ENCODE results near the gene PTPRM.

PTPRM gene

GRCh38 chr18:7899078-7899477 lies 332.0 kb downstream of the PTPRM start:
- H3K4me1 Mint-ChIP-seq (ENCODE audit: low read depth) = no peaks in the 10 kb centered on the region
- intact Hi-C loops (cut with micrococcal nuclease) = no loop called here
- H3K27ac Mint-ChIP-seq = no peak overlapping the region
- no peaks in the 10 kb centered on the region for H3K27me3 Mint-ChIP-seq
- no peaks in the 10 kb centered on the region for H3K36me3 Mint-ChIP-seq (ENCODE audit: low read depth)
- no peaks in the 10 kb centered on the region for H3K9me3 Mint-ChIP-seq
- H3K4me3 Mint-ChIP-seq = no peak overlapping the region

DNA sequence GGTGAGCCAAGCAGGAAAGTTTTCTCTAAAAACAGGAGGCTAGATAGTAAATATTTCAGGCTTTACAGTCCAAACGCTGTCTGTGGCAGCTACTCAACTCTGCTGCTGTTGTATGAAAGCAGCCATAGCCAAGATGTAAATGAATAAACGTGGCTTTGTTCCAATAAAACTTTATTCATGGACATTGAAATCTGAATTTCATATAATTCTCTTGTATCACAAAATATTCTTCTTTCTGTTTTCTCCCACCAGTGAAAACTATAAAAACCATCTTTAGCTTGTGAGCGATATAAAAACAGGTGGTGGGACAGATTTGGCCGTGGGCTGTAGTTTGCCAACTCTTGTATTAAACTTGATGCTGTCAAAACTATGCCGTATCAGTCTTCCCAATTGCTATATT lies 333.0 kb downstream of the PTPRM start:
- Mint-ChIP-seq H3K27ac (no peak overlapping the region), H3K9me3 (peaks cover 2% of the 10 kb centered on the region), H3K4me3 (no peak overlapping the region), H3K4me1 (ENCODE audit: low read depth) (no peaks in the 10 kb centered on the region), H3K27me3 (no peaks in the 10 kb centered on the region), H3K36me3 (ENCODE audit: low read depth) (no peaks in the 10 kb centered on the region)
- intact Hi-C loops (cut with micrococcal nuclease) = no loop called here

- Mint-ChIP-seq H3K4me3 (no peak overlapping the region), H3K36me3 (ENCODE audit: low read depth) (no peaks in the 10 kb centered on the region), H3K9me3 (peaks cover 17% of the 10 kb centered on the region), H3K4me1 (ENCODE audit: low read depth) (no peaks in the 10 kb centered on the region), H3K27ac (no peak overlapping the region), H3K27me3 (no peaks in the 10 kb centered on the region)
- intact Hi-C loops (cut with micrococcal nuclease) = no loop called here
These were observed 334.5 kb downstream of the PTPRM start for GRCh38 chr18:7901657-7902056.

- H3K4me3 Mint-ChIP-seq = no peak overlapping the region
- no peaks in the 10 kb centered on the region for H3K4me1 Mint-ChIP-seq (ENCODE audit: low read depth)
- H3K36me3 Mint-ChIP-seq (ENCODE audit: low read depth) = no peaks in the 10 kb centered on the region
- no peaks in the 10 kb centered on the region for H3K27me3 Mint-ChIP-seq
- H3K9me3 Mint-ChIP-seq = peaks cover 17% of the 10 kb centered on the region
- no peak overlapping the region for H3K27ac Mint-ChIP-seq
- intact Hi-C loops (cut with micrococcal nuclease) = no loop called here
These were observed 335.3 kb downstream of the PTPRM start for GRCh38 chr18:7902399-7902839.

- intact Hi-C loops (cut with micrococcal nuclease) = no loop called here
- Mint-ChIP-seq H3K27ac (no peak overlapping the region), H3K4me1 (ENCODE audit: low read depth) (no peaks in the 10 kb centered on the region), H3K36me3 (ENCODE audit: low read depth) (no peaks in the 10 kb centered on the region), H3K9me3 (peaks cover 17% of the 10 kb centered on the region), H3K4me3 (no peak overlapping the region), H3K27me3 (no peaks in the 10 kb centered on the region)
These were observed 337.4 kb downstream of the PTPRM start for GRCh38 chr18:7904529-7904928.

DNA sequence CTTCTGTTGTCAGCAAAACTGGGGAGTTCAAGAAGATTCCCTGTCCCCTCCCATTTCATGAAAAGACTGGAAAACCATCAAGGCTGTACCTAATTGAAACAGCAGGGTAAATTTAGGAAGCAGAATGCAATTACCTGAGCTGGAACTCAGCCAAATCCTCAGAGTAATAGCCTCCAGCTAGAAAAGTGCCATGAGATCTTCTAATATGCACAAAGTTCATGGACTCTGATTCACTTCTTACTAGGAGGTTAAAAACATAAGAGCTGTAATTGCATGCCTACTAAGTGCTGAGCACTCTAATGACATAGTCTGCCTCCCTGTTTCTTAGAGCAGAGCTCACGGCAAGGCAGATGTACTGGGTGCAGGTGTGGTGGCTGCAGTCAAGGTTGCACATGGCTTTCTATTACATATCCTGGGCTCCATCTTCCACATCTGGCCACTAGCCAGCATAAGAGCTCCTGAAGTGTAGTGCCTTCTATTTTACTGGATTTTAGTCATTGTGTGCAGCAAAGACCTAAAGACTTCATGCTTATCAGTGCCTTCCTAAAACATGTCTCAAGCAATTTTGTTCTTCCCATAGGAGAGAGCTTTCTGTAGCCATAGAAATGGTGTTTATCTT lies 341.7 kb downstream of the PTPRM start:
- Mint-ChIP-seq H3K9me3 (peaks cover 17% of the 10 kb centered on the region), H3K4me3 (no peak overlapping the region), H3K4me1 (ENCODE audit: low read depth) (no peaks in the 10 kb centered on the region)

DNA sequence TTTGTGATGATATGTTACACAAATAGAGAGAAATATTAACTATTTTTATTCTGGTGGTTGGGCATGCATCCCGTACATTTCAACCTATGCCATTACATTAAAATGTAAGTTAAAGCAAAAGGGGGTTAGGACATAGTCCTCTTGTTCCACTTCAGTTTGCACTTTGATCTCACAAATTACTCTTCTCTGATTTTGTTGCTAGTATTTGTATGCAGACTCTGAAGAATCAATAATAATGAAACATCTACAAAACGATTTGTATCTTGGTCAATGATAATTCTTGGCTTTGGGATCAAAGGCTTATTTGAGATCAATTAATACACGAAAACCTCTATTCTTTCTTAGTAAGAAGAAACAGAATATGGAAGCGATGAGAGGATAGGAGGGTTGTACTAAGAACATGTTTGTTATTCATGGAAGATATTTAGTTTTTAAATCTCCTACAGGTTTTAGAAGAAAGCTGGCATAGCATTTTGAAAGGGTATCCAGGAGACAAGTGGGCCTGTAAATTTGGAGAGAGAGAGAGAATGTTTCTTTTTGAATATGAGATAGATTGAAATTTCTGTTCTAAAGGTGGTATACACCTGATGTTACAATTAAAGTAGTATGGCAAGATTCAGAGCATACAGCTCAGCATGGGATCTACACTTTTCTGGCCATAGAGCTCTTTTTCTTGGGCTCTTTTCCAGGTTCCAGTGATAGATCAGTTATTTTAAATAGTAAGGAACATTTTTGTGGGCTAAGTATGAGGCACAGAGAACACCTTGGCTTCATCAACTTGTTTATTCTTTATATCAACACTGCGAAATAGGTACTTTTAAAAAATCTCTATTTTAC lies 347.9 kb downstream of the PTPRM start:
- Mint-ChIP-seq H3K9me3 (peaks cover under 1% of the 10 kb centered on the region), H3K27ac (no peak overlapping the region), H3K27me3 (no peaks in the 10 kb centered on the region), H3K4me3 (no peak overlapping the region), H3K36me3 (ENCODE audit: low read depth) (no peaks in the 10 kb centered on the region), H3K4me1 (ENCODE audit: low read depth) (no peaks in the 10 kb centered on the region)
- intact Hi-C loops (cut with micrococcal nuclease) = no loop called here

More for the DNA sequence above, 341.7 kb downstream of the PTPRM start:
- Mint-ChIP-seq H3K27me3 (no peaks in the 10 kb centered on the region), H3K27ac (no peak overlapping the region), H3K36me3 (ENCODE audit: low read depth) (no peaks in the 10 kb centered on the region)
- intact Hi-C loops (cut with micrococcal nuclease) = no loop called here

GRCh38 chr18:7918701-7919100 lies 351.6 kb downstream of the PTPRM start:
- no peaks in the 10 kb centered on the region for H3K27me3 Mint-ChIP-seq
- intact Hi-C loops (cut with micrococcal nuclease) = no loop called here

GRCh38 chr18:7919565-7919964 lies 352.4 kb downstream of the PTPRM start:
- H3K9me3 Mint-ChIP-seq = peaks cover 17% of the 10 kb centered on the region
- H3K36me3 Mint-ChIP-seq (ENCODE audit: low read depth) = no peaks in the 10 kb centered on the region
- H3K27ac Mint-ChIP-seq = no peak overlapping the region
- no peaks in the 10 kb centered on the region for H3K4me1 Mint-ChIP-seq (ENCODE audit: low read depth)
- intact Hi-C loops (cut with micrococcal nuclease) = no loop called here
- H3K4me3 Mint-ChIP-seq = no peak overlapping the region
- no peaks in the 10 kb centered on the region for H3K27me3 Mint-ChIP-seq

More at GRCh38 chr18:7918701-7919100, 351.6 kb downstream of the PTPRM start:
- Mint-ChIP-seq H3K9me3 (peaks cover 17% of the 10 kb centered on the region), H3K36me3 (ENCODE audit: low read depth) (no peaks in the 10 kb centered on the region), H3K27ac (no peak overlapping the region), H3K4me3 (no peak overlapping the region), H3K4me1 (ENCODE audit: low read depth) (no peaks in the 10 kb centered on the region)

- intact Hi-C loops (cut with micrococcal nuclease) = no loop called here
- Mint-ChIP-seq H3K36me3 (ENCODE audit: low read depth) (no peaks in the 10 kb centered on the region), H3K27ac (no peak overlapping the region), H3K4me1 (ENCODE audit: low read depth) (no peaks in the 10 kb centered on the region), H3K27me3 (no peaks in the 10 kb centered on the region), H3K9me3 (peaks cover 17% of the 10 kb centered on the region), H3K4me3 (no peak overlapping the region)
These were observed 354.9 kb downstream of the PTPRM start for GRCh38 chr18:7921938-7922587.

GRCh38 chr18:7923105-7923504 lies 356.0 kb downstream of the PTPRM start:
- intact Hi-C loops (cut with micrococcal nuclease) = no loop called here
- no peaks in the 10 kb centered on the region for H3K4me1 Mint-ChIP-seq (ENCODE audit: low read depth)

GRCh38 chr18:7924616-7925015 lies 357.5 kb downstream of the PTPRM start:
- Mint-ChIP-seq H3K36me3 (ENCODE audit: low read depth) (no peaks in the 10 kb centered on the region), H3K4me1 (ENCODE audit: low read depth) (no peaks in the 10 kb centered on the region), H3K9me3 (peaks cover 17% of the 10 kb centered on the region), H3K4me3 (no peak overlapping the region), H3K27ac (no peak overlapping the region), H3K27me3 (no peaks in the 10 kb centered on the region)
- intact Hi-C loops (cut with micrococcal nuclease) = no loop called here

More at GRCh38 chr18:7923105-7923504, 356.0 kb downstream of the PTPRM start:
- Mint-ChIP-seq H3K9me3 (peaks cover 17% of the 10 kb centered on the region), H3K4me3 (no peak overlapping the region), H3K27ac (no peak overlapping the region), H3K27me3 (no peaks in the 10 kb centered on the region), H3K36me3 (ENCODE audit: low read depth) (no peaks in the 10 kb centered on the region)

GRCh38 chr18:7926526-7926925 lies 359.4 kb downstream of the PTPRM start:
- H3K9me3 Mint-ChIP-seq = peaks cover 1% of the 10 kb centered on the region
- H3K27me3 Mint-ChIP-seq = no peaks in the 10 kb centered on the region
- H3K36me3 Mint-ChIP-seq (ENCODE audit: low read depth) = no peaks in the 10 kb centered on the region
- no peak overlapping the region for H3K27ac Mint-ChIP-seq
- H3K4me3 Mint-ChIP-seq = no peak overlapping the region
- no peaks in the 10 kb centered on the region for H3K4me1 Mint-ChIP-seq (ENCODE audit: low read depth)
- intact Hi-C loops (cut with micrococcal nuclease) = no loop called here

GRCh38 chr18:7927119-7927518 lies 360.0 kb downstream of the PTPRM start:
- intact Hi-C loops (cut with micrococcal nuclease) = no loop called here
- Mint-ChIP-seq H3K27ac (no peak overlapping the region), H3K9me3 (no peaks in the 10 kb centered on the region), H3K4me1 (ENCODE audit: low read depth) (no peaks in the 10 kb centered on the region), H3K36me3 (ENCODE audit: low read depth) (no peaks in the 10 kb centered on the region), H3K4me3 (no peak overlapping the region), H3K27me3 (no peaks in the 10 kb centered on the region)
